GM21367 (cell line): ENCODE measurements around the gene BEST2.

Source experiments
- ATAC-seq: cut with Tn5 transposase; IDR thresholded peaks from one replicate; pipeline ENCODE4 v1.9.1; 2021; ENCODE audit not compliant: unreplicated experiment

Gene BEST2

GRCh38 chr19:12785431-12786031, 33.9 kb downstream of the BEST2 start:
- ATAC-seq: no peak

GRCh38 chr19:12786141-12786870, 34.7 kb downstream of the BEST2 start:
- no peak for ATAC-seq

- no peak for ATAC-seq
These were observed 35.4 kb downstream of the BEST2 start for GRCh38 chr19:12786952-12787351.

GRCh38 chr19:12787458-12787857, 35.9 kb downstream of the BEST2 start:
- ATAC-seq: no peak

- no peak for ATAC-seq
These were observed 36.6 kb downstream of the BEST2 start for GRCh38 chr19:12788042-12788681.

- no peak for ATAC-seq
These were observed 37.1 kb downstream of the BEST2 start for GRCh38 chr19:12788682-12789097.

- no peak for ATAC-seq
These were observed 37.7 kb downstream of the BEST2 start for GRCh38 chr19:12789098-12789903.

GRCh38 chr19:12789904-12790619, 38.5 kb downstream of the BEST2 start:
- peak; percentile 25 for ATAC-seq

GRCh38 chr19:12790628-12791344, 39.2 kb downstream of the BEST2 start:
- ATAC-seq: no peak

GRCh38 chr19:12791345-12792050, 39.9 kb downstream of the BEST2 start, which contains the start of gene JUNB:
JUNB (plus strand) TSS chr19:12791486; CDS start chr19:12791772, 286 bp downstream.
- peak; percentile 32 for ATAC-seq

- ATAC-seq: no peak
These were observed 40.7 kb downstream of the BEST2 start for GRCh38 chr19:12792051-12792852.

GRCh38 chr19:12792853-12793289, 41.3 kb downstream of the BEST2 start:
- ATAC-seq: no peak

- ATAC-seq: peak; percentile 26
These were observed 42.0 kb downstream of the BEST2 start for GRCh38 chr19:12793290-12794195.

- ATAC-seq: no peak
These were observed 42.8 kb downstream of the BEST2 start for GRCh38 chr19:12794196-12794941.

GRCh38 chr19:12794971-12795381, 43.4 kb downstream of the BEST2 start:
- ATAC-seq: no peak

GRCh38 chr19:12796146-12797071, 44.8 kb downstream of the BEST2 start:
- no peak for ATAC-seq
